ENCODE measurements around the gene PARP6.

Gene PARP6

GRCh38 chr15:72216079-72216478 is 56.3 kb downstream of the PARP6 start:
- Histone ChIP-seq H3K27ac (ENCODE audit: low read depth, low read length, poor library complexity, severe bottlenecking) (no peak overlapping the region), H2AFZ (ENCODE audit: low read length) (no peak overlapping the region), H3K4me3 (ENCODE audit: low read depth, low read length, poor library complexity, severe bottlenecking) (no peak overlapping the region), H3K9me2 (ENCODE audit: low read depth, low read length) (no peaks in the 10 kb centered on the region), H3K9ac (ENCODE audit: low read length) (no peak overlapping the region), H3K27me3 (ENCODE audit: insufficient read depth, low read length) (no peaks in the 10 kb centered on the region), H3K36me3 (ENCODE audit: insufficient read depth, low read length) (peaks cover 99% of the 10 kb centered on the region), H3K4me1 (ENCODE audit: insufficient read depth, low read length, severe bottlenecking) (no peaks in the 10 kb centered on the region), H4K20me1 (ENCODE audit: insufficient read depth, low read length) (no peaks in the 10 kb centered on the region), H3K4me2 (ENCODE audit: low read length) (no peak overlapping the region), H3K79me2 (ENCODE audit: insufficient read depth, low read length) (peaks cover 18% of the 10 kb centered on the region), H3F3A (ENCODE audit: insufficient read depth, low read length) (no peaks in the 10 kb centered on the region), H3K9me3 (ENCODE audit: low read length) (no peaks in the 10 kb centered on the region)
- TF ChIP-seq CTCF (IDR thresholded peaks at IDR 0.05; ENCODE audit: low read length) = no peak
- no peak for TF ChIP-seq EZH2 (IDR thresholded peaks at IDR 0.05; ENCODE audit: borderline replicate concordance, low read length)

DNA sequence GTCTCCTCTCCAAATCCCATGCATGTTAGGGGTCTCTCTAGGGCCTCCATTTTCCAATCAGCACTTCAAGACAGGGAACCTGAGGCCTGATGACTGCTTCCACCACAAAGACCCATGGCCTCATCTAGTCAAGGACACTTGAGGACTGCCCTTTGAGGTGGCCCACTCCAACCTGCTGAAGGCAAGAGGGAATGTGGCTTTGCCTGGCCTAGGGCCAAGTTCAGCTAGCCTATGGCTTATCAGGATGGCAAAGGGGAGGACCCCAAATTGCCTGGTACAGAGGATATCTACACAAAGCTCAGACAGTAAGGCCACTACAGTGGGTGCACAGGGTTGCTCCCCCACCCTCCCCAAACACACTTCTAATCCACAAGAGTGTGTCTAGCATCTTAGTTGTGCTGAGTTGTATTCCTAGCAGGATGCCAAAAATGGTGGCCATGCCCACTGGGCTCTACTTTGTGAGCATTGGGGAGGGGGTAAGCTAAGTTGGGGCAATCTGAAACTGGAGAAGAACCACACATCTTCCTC is 64.7 kb downstream of the PARP6 start:
- Histone ChIP-seq H3K9me3 (ENCODE audit: low read length) (no peaks in the 10 kb centered on the region), H3K4me3 (ENCODE audit: low read depth, low read length, poor library complexity, severe bottlenecking) (no peak overlapping the region), H4K20me1 (ENCODE audit: insufficient read depth, low read length) (no peaks in the 10 kb centered on the region), H3K36me3 (ENCODE audit: insufficient read depth, low read length) (peaks cover 98% of the 10 kb centered on the region), H3F3A (ENCODE audit: insufficient read depth, low read length) (0 out of 2 replicates have a peak, but pooled peaks cover 4% of the 10 kb centered on the region), H3K79me2 (ENCODE audit: insufficient read depth, low read length) (no peaks in the 10 kb centered on the region), H2AFZ (ENCODE audit: low read length) (no peak overlapping the region), H3K9ac (ENCODE audit: low read length) (no peak overlapping the region), H3K27ac (ENCODE audit: low read depth, low read length, poor library complexity, severe bottlenecking) (no peak overlapping the region), H3K4me1 (ENCODE audit: insufficient read depth, low read length, severe bottlenecking) (no peaks in the 10 kb centered on the region), H3K9me2 (ENCODE audit: low read depth, low read length) (no peaks in the 10 kb centered on the region), H3K4me2 (ENCODE audit: low read length) (no peak overlapping the region), H3K27me3 (ENCODE audit: insufficient read depth, low read length) (no peaks in the 10 kb centered on the region)
- TF ChIP-seq EZH2 (IDR thresholded peaks at IDR 0.05; ENCODE audit: borderline replicate concordance, low read length) (no peak), CTCF (IDR thresholded peaks at IDR 0.05; ENCODE audit: low read length) (no peak)

- TF ChIP-seq CTCF (IDR thresholded peaks at IDR 0.05; ENCODE audit: low read length) (no peak), EZH2 (IDR thresholded peaks at IDR 0.05; ENCODE audit: borderline replicate concordance, low read length) (no peak)
- Histone ChIP-seq H3K9ac (ENCODE audit: low read length) (no peak overlapping the region), H3F3A (ENCODE audit: insufficient read depth, low read length) (0 out of 2 replicates have a peak, but pooled peaks cover 4% of the 10 kb centered on the region), H3K27ac (ENCODE audit: low read depth, low read length, poor library complexity, severe bottlenecking) (no peak overlapping the region), H3K27me3 (ENCODE audit: insufficient read depth, low read length) (no peaks in the 10 kb centered on the region), H3K36me3 (ENCODE audit: insufficient read depth, low read length) (peaks cover 98% of the 10 kb centered on the region), H3K4me1 (ENCODE audit: insufficient read depth, low read length, severe bottlenecking) (no peaks in the 10 kb centered on the region), H3K4me3 (ENCODE audit: low read depth, low read length, poor library complexity, severe bottlenecking) (no peak overlapping the region), H3K9me2 (ENCODE audit: low read depth, low read length) (no peaks in the 10 kb centered on the region), H3K79me2 (ENCODE audit: insufficient read depth, low read length) (no peaks in the 10 kb centered on the region), H3K9me3 (ENCODE audit: low read length) (no peaks in the 10 kb centered on the region), H4K20me1 (ENCODE audit: insufficient read depth, low read length) (no peaks in the 10 kb centered on the region), H2AFZ (ENCODE audit: low read length) (no peak overlapping the region), H3K4me2 (ENCODE audit: low read length) (no peak overlapping the region)
Observed at GRCh38 chr15:72206677-72207000, 65.7 kb downstream of the PARP6 start.

All from OCI-LY1 (cell line).